Nephron (organoid): ENCODE results near the gene NAXE.
A peak's percentile ranks its signal among the peaks of the same experiment; 100 is the strongest.

Experiments
- H3K27ac Mint-ChIP-seq, 3 experiments: 2 replicates each; pipeline ENCODE4 v1.8.0; 2020; ENCODE audit warnings: mixed read lengths in 3 of 3, mild to moderate bottlenecking in 2 of 3, moderate library complexity in 1 of 3
- H3K27me3 Mint-ChIP-seq: 2 replicates; pipeline ENCODE4 v1.8.0; 2021; ENCODE audit warnings: low read depth, mild to moderate bottlenecking, moderate library complexity, mixed read lengths
- H3K36me3 Mint-ChIP-seq: 2 replicates; pipeline ENCODE4 v1.8.0; 2020; ENCODE audit warnings: low read depth, mixed read lengths
- H3K4me1 Mint-ChIP-seq: 2 replicates; pipeline ENCODE4 v1.8.0; 2020; ENCODE audit warnings: mixed read lengths
- H3K4me3 Mint-ChIP-seq, 3 experiments: 2 replicates each; pipeline ENCODE4 v1.8.0; 2020; ENCODE audit warnings: mild to moderate bottlenecking in 3 of 3, mixed read lengths in 3 of 3, moderate library complexity in 2 of 3
- H3K9me3 Mint-ChIP-seq: 2 replicates; pipeline ENCODE4 v1.8.0; 2020; ENCODE audit warnings: mixed read lengths
- CTCF ChIP-seq, 3 experiments: fragments of 200-600 bp; sonication (generic); IDR thresholded peaks; one replicate each; pipeline ENCODE4 v1.5.0; 2021; ENCODE audit warnings: antibody characterized with exemption in 3 of 3; ENCODE audit not compliant: unreplicated experiment in 3 of 3

NAXE gene

DNA sequence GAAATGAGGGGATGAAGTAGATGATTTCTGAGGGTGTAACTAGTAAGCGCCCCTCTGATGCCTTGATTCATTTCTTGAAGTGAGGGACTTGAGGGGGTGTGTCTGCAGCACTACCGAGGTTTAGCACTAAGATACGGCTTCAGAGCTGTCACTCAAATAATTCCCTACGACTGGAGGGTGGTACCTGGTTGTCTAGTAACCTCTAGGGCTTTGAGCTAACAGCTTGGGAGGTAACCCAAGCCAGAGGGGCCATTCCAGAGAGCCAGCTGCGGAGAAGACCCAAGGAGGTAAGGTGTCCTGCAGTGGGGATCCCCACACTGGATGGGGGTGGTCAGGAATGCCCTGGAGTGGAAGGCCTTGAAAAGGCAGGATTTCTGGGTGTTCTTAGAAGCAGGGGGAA is 12.1 kb upstream of the NAXE start, which contains the start of gene TTC24:
TTC24 (plus strand) TSS at position 252 of the 400 bp plus-strand sequence. CDS start 1,642 bp downstream, outside the sequence.
- Mint-ChIP-seq H3K4me1 (peaks cover 9% of the 10 kb centered on the region), H3K36me3 (no peaks in the 10 kb centered on the region), H3K4me3 (no peak within 1 kb of the TSS), H3K27me3 (peaks cover 8% of the 10 kb centered on the region), H3K9me3 (no peaks in the 10 kb centered on the region), H3K27ac (no peak within 1 kb of the TSS)
- TF ChIP-seq CTCF (IDR thresholded peaks at IDR 0.05; ENCODE audit: unreplicated experiment in 3 of 3), result no peak

- Mint-ChIP-seq H3K4me1 (peaks cover 9% of the 10 kb centered on the region), H3K27me3 (peaks cover 9% of the 10 kb centered on the region), H3K36me3 (no peaks in the 10 kb centered on the region), H3K4me3 (no peak overlapping the region), H3K9me3 (no peaks in the 10 kb centered on the region), H3K27ac (no peak overlapping the region)
- TF ChIP-seq CTCF (IDR thresholded peaks at IDR 0.05; ENCODE audit: unreplicated experiment in 3 of 3), result no peak
Observed at GRCh38 chr1:156581661-156582387, 9.8 kb upstream of the NAXE start.

- Mint-ChIP-seq H3K4me3 (no peak overlapping the region), H3K27me3 (peaks cover 9% of the 10 kb centered on the region), H3K4me1 (peaks cover 8% of the 10 kb centered on the region), H3K36me3 (no peaks in the 10 kb centered on the region), H3K27ac (no peak overlapping the region), H3K9me3 (no peaks in the 10 kb centered on the region)
- TF ChIP-seq CTCF (IDR thresholded peaks at IDR 0.05; ENCODE audit: unreplicated experiment in 3 of 3), result no peak
Observed at GRCh38 chr1:156582388-156583017, 9.1 kb upstream of the NAXE start.

GRCh38 chr1:156583821-156584622 is 7.6 kb upstream of the NAXE start:
- Mint-ChIP-seq H3K4me1 (no peaks in the 10 kb centered on the region), H3K4me3 (no peak overlapping the region), H3K27me3 (peaks cover 4% of the 10 kb centered on the region), H3K9me3 (no peaks in the 10 kb centered on the region), H3K27ac (peak overlapping the region in 2 of 3 experiments; percentile 19 to 32), H3K36me3 (no peaks in the 10 kb centered on the region)
- TF ChIP-seq CTCF (IDR thresholded peaks at IDR 0.05; ENCODE audit: unreplicated experiment in 3 of 3), result peak; percentile 94 to 97 (median 97)

DNA sequence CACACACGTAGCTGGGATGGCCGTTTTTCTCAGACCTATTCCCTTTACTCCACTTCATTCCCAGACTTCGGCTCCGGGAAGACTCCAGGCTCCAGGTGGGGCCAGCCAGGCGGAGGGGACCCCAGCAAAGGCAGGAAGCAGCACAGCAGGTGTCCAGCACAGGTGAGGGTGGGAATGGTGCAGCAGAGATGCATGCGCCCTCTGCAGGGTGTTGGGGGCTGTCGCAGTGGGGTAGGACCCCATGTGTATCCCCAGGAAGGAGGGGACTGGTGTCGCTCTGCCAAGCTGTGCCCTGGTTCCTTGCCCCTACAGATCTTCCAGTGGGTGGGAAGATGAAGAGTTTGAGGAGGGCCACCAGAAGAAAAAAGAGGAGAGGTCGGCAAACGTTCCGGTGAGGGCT is 6.8 kb upstream of the NAXE start:
- Mint-ChIP-seq H3K4me1 (no peaks in the 10 kb centered on the region), H3K36me3 (no peaks in the 10 kb centered on the region), H3K27me3 (peaks cover 4% of the 10 kb centered on the region), H3K4me3 (no peak overlapping the region), H3K9me3 (no peaks in the 10 kb centered on the region), H3K27ac (no peak overlapping the region)
- peak in 1 of 3 experiments; percentile 43 for TF ChIP-seq CTCF (IDR thresholded peaks at IDR 0.05; ENCODE audit: unreplicated experiment in 3 of 3)
